HL-60 (cell line): ENCODE measurements around the gene TROAP.

Source experiments
- POLR2AphosphoS5 ChIP-seq: IDR thresholded peaks from 2 replicates; pipeline ENCODE4 v1.6.1; 2012; ENCODE audit warnings: low read depth
- TF ChIP-seq, protein P1 (sequence below): IDR thresholded peaks from one replicate; pipeline ENCODE4 v1.5.1; 2011; ENCODE audit warnings: low read length, control low read depth, inconsistent platforms; ENCODE audit not compliant: insufficient read depth

DNA sequence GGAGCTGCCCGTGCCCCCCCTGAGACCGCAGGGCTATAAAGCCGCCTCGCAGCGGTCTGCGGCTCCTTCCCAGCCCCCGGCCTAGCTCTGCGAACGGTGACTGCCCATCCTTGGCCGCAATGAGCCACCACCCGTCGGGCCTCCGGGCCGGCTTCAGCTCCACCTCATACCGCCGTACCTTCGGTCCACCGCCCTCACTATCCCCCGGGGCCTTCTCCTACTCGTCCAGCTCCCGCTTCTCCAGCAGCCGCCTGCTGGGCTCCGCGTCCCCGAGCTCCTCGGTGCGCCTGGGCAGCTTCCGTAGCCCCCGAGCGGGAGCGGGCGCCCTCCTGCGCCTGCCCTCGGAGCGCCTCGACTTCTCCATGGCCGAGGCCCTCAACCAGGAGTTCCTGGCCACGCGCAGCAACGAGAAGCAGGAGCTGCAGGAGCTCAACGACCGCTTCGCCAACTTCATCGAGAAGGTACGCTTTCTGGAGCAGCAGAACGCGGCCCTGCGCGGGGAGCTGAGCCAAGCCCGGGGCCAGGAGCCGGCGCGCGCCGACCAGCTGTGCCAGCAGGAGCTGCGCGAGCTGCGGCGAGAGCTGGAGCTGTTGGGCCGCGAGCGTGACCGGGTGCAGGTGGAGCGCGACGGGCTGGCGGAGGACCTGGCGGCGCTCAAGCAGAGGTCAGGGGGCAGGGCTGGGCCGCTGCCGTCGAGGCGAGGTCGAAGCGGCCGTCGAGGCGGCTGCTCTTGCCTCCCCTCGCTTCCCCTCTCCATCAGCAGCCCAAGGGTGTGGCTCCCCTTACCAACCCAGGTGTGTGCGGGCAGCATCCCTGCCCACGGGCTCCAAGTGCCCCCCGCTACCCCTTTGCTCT lies 27.7 kb upstream of the TROAP start, which contains the start of gene PRPH:
- TF ChIP-seq, protein P1, sequence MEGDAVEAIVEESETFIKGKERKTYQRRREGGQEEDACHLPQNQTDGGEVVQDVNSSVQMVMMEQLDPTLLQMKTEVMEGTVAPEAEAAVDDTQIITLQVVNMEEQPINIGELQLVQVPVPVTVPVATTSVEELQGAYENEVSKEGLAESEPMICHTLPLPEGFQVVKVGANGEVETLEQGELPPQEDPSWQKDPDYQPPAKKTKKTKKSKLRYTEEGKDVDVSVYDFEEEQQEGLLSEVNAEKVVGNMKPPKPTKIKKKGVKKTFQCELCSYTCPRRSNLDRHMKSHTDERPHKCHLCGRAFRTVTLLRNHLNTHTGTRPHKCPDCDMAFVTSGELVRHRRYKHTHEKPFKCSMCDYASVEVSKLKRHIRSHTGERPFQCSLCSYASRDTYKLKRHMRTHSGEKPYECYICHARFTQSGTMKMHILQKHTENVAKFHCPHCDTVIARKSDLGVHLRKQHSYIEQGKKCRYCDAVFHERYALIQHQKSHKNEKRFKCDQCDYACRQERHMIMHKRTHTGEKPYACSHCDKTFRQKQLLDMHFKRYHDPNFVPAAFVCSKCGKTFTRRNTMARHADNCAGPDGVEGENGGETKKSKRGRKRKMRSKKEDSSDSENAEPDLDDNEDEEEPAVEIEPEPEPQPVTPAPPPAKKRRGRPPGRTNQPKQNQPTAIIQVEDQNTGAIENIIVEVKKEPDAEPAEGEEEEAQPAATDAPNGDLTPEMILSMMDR, result no peak
- no peak for TF ChIP-seq POLR2AphosphoS5
